Measurements from ENCODE around the gene AMELY.
"Not testable (repeated sequence)": the region's sequence is repeated elsewhere in the genome, so short reads cannot be mapped to it uniquely, and the experiment has no call there.

The AMELY gene

GRCh38 chrY:6911253-6911881, at the start of gene AMELY:
Gene AMELY, minus strand, starts transcription at chrY:6911752. Its CDS starts 39,144 bp downstream, at chrY:6872608.
- DNase-seq, result no peak

- no peak for DNase-seq
Observed at GRCh38 chrY:6949947-6950346, 38.4 kb upstream of the AMELY start.

GRCh38 chrY:6948378-6948777, 36.8 kb upstream of the AMELY start:
- no peak for DNase-seq

GRCh38 chrY:6947695-6948094, 36.1 kb upstream of the AMELY start:
- DNase-seq, result no peak

GRCh38 chrY:6935497-6935896, 23.9 kb upstream of the AMELY start:
- DNase-seq, result no peak

- no peak for DNase-seq
Observed at GRCh38 chrY:6931779-6932396, 20.3 kb upstream of the AMELY start.

- DNase-seq, result no peak
Observed at GRCh38 chrY:6929237-6929636, 17.7 kb upstream of the AMELY start.

- DNase-seq, result no peak
Observed at GRCh38 chrY:6928265-6928664, 16.7 kb upstream of the AMELY start.

- no peak for DNase-seq
Observed at GRCh38 chrY:6921061-6921460, 9.5 kb upstream of the AMELY start.

GRCh38 chrY:6913362-6913761, 1.8 kb upstream of the AMELY start:
- DNase-seq, result no peak

- DNase-seq, result no peak
Observed at GRCh38 chrY:6910372-6911252, 940 bp downstream of the AMELY start, which contains the start of gene TBL1Y. Gene TBL1Y, plus strand, starts transcription at chrY:6910697. Its CDS starts 114,388 bp downstream, at chrY:7025085.

GRCh38 chrY:6909856-6910255, 1.7 kb downstream of the AMELY start:
- no peak for DNase-seq

- DNase-seq, result no peak
Observed at GRCh38 chrY:6909118-6909521, 2.4 kb downstream of the AMELY start.

GRCh38 chrY:6908021-6908420, 3.5 kb downstream of the AMELY start:
- DNase-seq, result not testable (repeated sequence)

GRCh38 chrY:6907591-6907990, 4.0 kb downstream of the AMELY start:
- no peak for DNase-seq

GRCh38 chrY:6902116-6902515, 9.4 kb downstream of the AMELY start:
- not testable (repeated sequence) for DNase-seq

GRCh38 chrY:6895236-6895635, 16.3 kb downstream of the AMELY start:
- no peak for DNase-seq

- DNase-seq, result no peak
Observed at GRCh38 chrY:6894496-6894895, 17.1 kb downstream of the AMELY start.

- DNase-seq, result no peak
Observed at GRCh38 chrY:6849384-6849783, 62.2 kb downstream of the AMELY start.

- DNase-seq, result not testable (repeated sequence)
Observed at GRCh38 chrY:6842650-6843049, 68.9 kb downstream of the AMELY start.

All from DMS 273 treated with DMSO at 0.1 percent for 48 hours (cell line).